KMS-11 (cell line): Measurements from ENCODE around the gene FAR2.

Experiments used
- H2AFZ ChIP-seq: fragments of 200-600 bp; sonication (generic); 2 replicates; pipeline ENCODE4 v1.6.1; 2016; ENCODE audit warnings: antibody characterized with exemption, mixed run types, low read depth
- H3K27ac ChIP-seq: fragments of 200-600 bp; sonication (generic); 2 replicates; pipeline ENCODE4 v1.6.1; 2016; ENCODE audit warnings: mild to moderate bottlenecking, mixed run types
- H3K27me3 ChIP-seq: fragments of 200-600 bp; sonication (generic); 2 replicates; pipeline ENCODE4 v1.6.1; 2017; ENCODE audit warnings: mild to moderate bottlenecking, low read depth, mixed run types, moderate library complexity; ENCODE audit not compliant: insufficient read depth
- H3K36me3 ChIP-seq: fragments of 200-600 bp; sonication (generic); 2 replicates; pipeline ENCODE4 v1.6.1; 2017; ENCODE audit warnings: mild to moderate bottlenecking, mixed run types; ENCODE audit not compliant: insufficient read depth
- H3K4me1 ChIP-seq: fragments of 200-600 bp; sonication (generic); 2 replicates; pipeline ENCODE4 v1.6.1; 2016; ENCODE audit warnings: mild to moderate bottlenecking, low read depth, mixed run types; ENCODE audit not compliant: poor library complexity, severe bottlenecking
- H3K4me2 ChIP-seq: fragments of 200-600 bp; sonication (generic); 2 replicates; pipeline ENCODE4 v1.7.0; 2016; ENCODE audit warnings: mild to moderate bottlenecking, mixed run types
- H3K4me3 ChIP-seq: fragments of 200-600 bp; sonication (generic); IDR thresholded peaks from 2 replicates; pipeline ENCODE4 v1.6.1; 2017; ENCODE audit warnings: low read depth, low read length, mixed read lengths; ENCODE audit not compliant: insufficient read depth
- H3K79me2 ChIP-seq: fragments of 200-600 bp; sonication (generic); 2 replicates; pipeline ENCODE4 v1.6.1; 2016; ENCODE audit warnings: low read depth, mixed run types; ENCODE audit not compliant: insufficient read depth
- H3K9ac ChIP-seq: fragments of 200-600 bp; sonication (generic); 2 replicates; pipeline ENCODE4 v1.6.1; 2016; ENCODE audit warnings: mild to moderate bottlenecking, mixed run types
- H4K20me1 ChIP-seq: fragments of 200-600 bp; sonication (generic); 2 replicates; pipeline ENCODE4 v1.6.1; 2016; ENCODE audit warnings: mild to moderate bottlenecking, mixed run types; ENCODE audit not compliant: insufficient read depth
- TF ChIP-seq, protein P1 (sequence below): fragments of 200-600 bp; sonication (generic); conservative IDR thresholded peaks from 2 replicates; pipeline ENCODE4 v1.6.1; 2017; ENCODE audit warnings: low read depth, mild to moderate bottlenecking, antibody characterized with exemption, low read length, moderate library complexity, mixed read lengths

The FAR2 gene

GRCh38 chr12:29145372-29146170 lies 3.5 kb upstream of the FAR2 start:
- H3K4me1 ChIP-seq, result no peaks in the 10 kb centered on the region
- H3K4me3 ChIP-seq, result no peak overlapping the region
- H3K27ac ChIP-seq, result no peak overlapping the region
- H3K27me3 ChIP-seq, result no peaks in the 10 kb centered on the region
- TF ChIP-seq, protein P1, sequence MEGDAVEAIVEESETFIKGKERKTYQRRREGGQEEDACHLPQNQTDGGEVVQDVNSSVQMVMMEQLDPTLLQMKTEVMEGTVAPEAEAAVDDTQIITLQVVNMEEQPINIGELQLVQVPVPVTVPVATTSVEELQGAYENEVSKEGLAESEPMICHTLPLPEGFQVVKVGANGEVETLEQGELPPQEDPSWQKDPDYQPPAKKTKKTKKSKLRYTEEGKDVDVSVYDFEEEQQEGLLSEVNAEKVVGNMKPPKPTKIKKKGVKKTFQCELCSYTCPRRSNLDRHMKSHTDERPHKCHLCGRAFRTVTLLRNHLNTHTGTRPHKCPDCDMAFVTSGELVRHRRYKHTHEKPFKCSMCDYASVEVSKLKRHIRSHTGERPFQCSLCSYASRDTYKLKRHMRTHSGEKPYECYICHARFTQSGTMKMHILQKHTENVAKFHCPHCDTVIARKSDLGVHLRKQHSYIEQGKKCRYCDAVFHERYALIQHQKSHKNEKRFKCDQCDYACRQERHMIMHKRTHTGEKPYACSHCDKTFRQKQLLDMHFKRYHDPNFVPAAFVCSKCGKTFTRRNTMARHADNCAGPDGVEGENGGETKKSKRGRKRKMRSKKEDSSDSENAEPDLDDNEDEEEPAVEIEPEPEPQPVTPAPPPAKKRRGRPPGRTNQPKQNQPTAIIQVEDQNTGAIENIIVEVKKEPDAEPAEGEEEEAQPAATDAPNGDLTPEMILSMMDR, result no peak
- no peak overlapping the region for H3K4me2 ChIP-seq
- no peak overlapping the region for H2AFZ ChIP-seq
- H3K36me3 ChIP-seq, result no peaks in the 10 kb centered on the region
- H3K9ac ChIP-seq, result no peak overlapping the region
- H3K79me2 ChIP-seq, result no peaks in the 10 kb centered on the region
- no peaks in the 10 kb centered on the region for H4K20me1 ChIP-seq

DNA sequence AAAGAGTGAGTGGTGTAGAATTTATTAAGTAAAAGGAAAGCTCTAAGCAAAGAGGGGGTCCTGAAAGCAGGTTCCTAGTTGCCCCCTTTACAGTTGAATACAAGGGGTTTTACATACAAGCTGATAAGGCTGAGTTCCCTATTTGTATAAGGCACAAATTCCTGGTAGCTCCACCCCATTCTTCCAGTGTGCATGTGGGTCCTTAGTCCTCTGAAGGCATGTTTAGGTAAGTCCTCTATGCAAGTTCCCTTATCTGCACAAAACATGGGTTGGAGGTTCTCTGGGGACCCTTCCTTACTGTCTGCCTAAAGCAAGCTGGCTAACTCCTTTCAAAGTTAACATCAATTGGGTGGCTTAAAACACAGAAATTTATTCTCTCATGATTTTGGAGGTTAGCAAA lies 2.9 kb upstream of the FAR2 start:
- no peak overlapping the region for H3K9ac ChIP-seq
- H4K20me1 ChIP-seq, result no peaks in the 10 kb centered on the region
- H3K4me2 ChIP-seq, result no peak overlapping the region
- H3K79me2 ChIP-seq, result no peaks in the 10 kb centered on the region
- H3K36me3 ChIP-seq, result no peaks in the 10 kb centered on the region
- H3K27ac ChIP-seq, result no peak overlapping the region
- H2AFZ ChIP-seq, result no peak overlapping the region
- TF ChIP-seq, protein P1, result no peak
- no peaks in the 10 kb centered on the region for H3K4me1 ChIP-seq
- H3K4me3 ChIP-seq, result no peak overlapping the region
- H3K27me3 ChIP-seq, result no peaks in the 10 kb centered on the region

DNA sequence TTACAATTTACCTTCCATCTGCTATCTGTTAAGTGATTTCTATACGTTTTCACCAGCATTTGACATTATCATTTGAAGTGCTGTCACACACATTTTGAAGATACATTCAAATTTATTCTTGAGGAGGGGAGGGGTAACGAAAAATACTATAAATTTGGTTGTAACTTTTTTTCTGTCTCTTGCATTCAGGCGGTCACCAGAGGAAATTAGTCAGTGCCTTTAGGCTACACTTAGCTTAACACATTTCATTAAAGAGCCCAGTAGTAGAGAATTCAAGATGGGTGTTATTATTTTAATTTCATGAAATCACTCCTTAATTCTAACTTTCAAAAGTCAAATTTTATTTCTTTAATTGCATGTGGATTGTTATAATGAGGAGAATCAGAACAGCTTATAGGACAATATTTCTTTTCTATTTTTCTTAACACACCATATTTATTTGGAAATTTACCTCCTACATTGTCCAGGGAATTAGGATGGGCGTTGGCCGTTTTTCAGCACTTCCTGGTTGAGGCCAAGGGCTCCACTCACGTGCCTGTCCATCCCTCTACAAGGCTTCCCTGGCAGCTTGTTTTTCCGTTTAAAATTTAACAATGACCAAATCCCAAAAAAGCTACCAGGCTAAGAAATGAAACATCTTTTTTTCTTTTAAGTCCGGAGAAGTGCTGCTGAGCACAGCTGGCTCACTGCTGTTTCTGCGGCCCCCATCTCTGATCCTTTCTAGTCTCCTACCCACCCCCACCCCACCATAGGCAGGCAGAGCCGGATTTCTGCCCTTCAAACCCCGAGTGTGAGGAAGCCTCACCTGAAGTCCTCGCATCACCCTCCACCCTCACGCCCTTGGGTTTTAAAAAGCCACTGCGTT lies 1.1 kb upstream of the FAR2 start:
- no peaks in the 10 kb centered on the region for H3K36me3 ChIP-seq
- H3K27me3 ChIP-seq, result no peaks in the 10 kb centered on the region
- peak overlapping the region; percentile 85 for H2AFZ ChIP-seq
- no peaks in the 10 kb centered on the region for H4K20me1 ChIP-seq
- TF ChIP-seq, protein P1, result no peak
- H3K4me1 ChIP-seq, result no peaks in the 10 kb centered on the region
- no peak overlapping the region for H3K27ac ChIP-seq
- peak overlapping the region; percentile 69; the same call in 1 of the 2 replicates for H3K9ac ChIP-seq
- peak overlapping the region; percentile 32 for H3K4me3 ChIP-seq
- H3K4me2 ChIP-seq, result peak overlapping the region; percentile 60
- no peaks in the 10 kb centered on the region for H3K79me2 ChIP-seq

DNA sequence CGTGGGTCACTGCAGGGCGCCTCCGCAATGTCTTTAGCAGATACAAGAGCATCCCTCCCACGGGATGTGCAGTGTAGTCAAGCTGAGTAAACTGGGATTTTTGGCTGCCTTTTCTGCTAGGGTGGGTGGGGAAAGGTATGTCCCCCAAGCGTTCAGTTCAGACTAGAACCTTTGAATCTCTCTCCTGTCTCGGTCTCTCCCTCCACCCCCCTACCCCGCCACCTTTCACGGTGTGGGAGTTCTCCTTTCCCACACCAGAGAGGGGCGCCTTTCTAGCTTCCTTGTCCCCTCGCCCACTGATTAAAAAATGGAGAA lies 525 bp upstream of the FAR2 start:
- Histone ChIP-seq H3K4me2 (peak overlapping the region; percentile 60), H3K27ac (no peak overlapping the region), H3K36me3 (no peaks in the 10 kb centered on the region), H3K9ac (peak overlapping the region; percentile 69; the same call in 1 of the 2 replicates), H3K27me3 (no peaks in the 10 kb centered on the region), H4K20me1 (no peaks in the 10 kb centered on the region), H2AFZ (peak overlapping the region; percentile 85), H3K79me2 (no peaks in the 10 kb centered on the region), H3K4me3 (peak overlapping the region; percentile 32), H3K4me1 (no peaks in the 10 kb centered on the region)
- TF ChIP-seq, protein P1, result no peak
